AG08395 (cell line): ENCODE results near the gene LAMC1.

ENCODE experiments used
- DNase-seq: peaks from one replicate; pipeline ENCODE4 v3.0.0; 2012; ENCODE audit warnings: mixed read lengths, low spot score

The LAMC1 gene

GRCh38 chr1:183021405-183022201 is 1.6 kb upstream of the LAMC1 start:
- DNase-seq, result no peak

GRCh38 chr1:183022202-183023145 is 746 bp upstream of the LAMC1 start:
- DNase-seq, result peak; percentile 92

GRCh38 chr1:183023601-183024316 is 539 bp downstream of the LAMC1 start:
- DNase-seq, result no peak

- no peak for DNase-seq
Observed at GRCh38 chr1:183024317-183025009, 1.2 kb downstream of the LAMC1 start.

- no peak for DNase-seq
Observed at GRCh38 chr1:183025010-183025337, 1.8 kb downstream of the LAMC1 start.

GRCh38 chr1:183025782-183026774 is 2.9 kb downstream of the LAMC1 start:
- DNase-seq, result no peak

GRCh38 chr1:183027031-183027430 is 3.8 kb downstream of the LAMC1 start:
- no peak for DNase-seq

GRCh38 chr1:183027791-183028190 is 4.6 kb downstream of the LAMC1 start:
- DNase-seq, result no peak

GRCh38 chr1:183029591-183030000 is 6.4 kb downstream of the LAMC1 start:
- peak; percentile 64 for DNase-seq

- DNase-seq, result no peak
Observed at GRCh38 chr1:183030053-183030452, 6.8 kb downstream of the LAMC1 start.

GRCh38 chr1:183032122-183032921 is 9.1 kb downstream of the LAMC1 start:
- no peak for DNase-seq

- DNase-seq, result no peak
Observed at GRCh38 chr1:183033205-183033604, 10.0 kb downstream of the LAMC1 start.

GRCh38 chr1:183034682-183035081 is 11.5 kb downstream of the LAMC1 start:
- no peak for DNase-seq

- DNase-seq, result no peak
Observed at GRCh38 chr1:183038333-183038866, 15.2 kb downstream of the LAMC1 start.

- no peak for DNase-seq
Observed at GRCh38 chr1:183038913-183039312, 15.7 kb downstream of the LAMC1 start.

GRCh38 chr1:183039330-183039729 is 16.1 kb downstream of the LAMC1 start:
- no peak for DNase-seq

GRCh38 chr1:183039985-183040447 is 16.8 kb downstream of the LAMC1 start:
- peak; percentile 64 for DNase-seq

GRCh38 chr1:183040547-183040971 is 17.3 kb downstream of the LAMC1 start:
- no peak for DNase-seq

- DNase-seq, result no peak
Observed at GRCh38 chr1:183043254-183043653, 20.0 kb downstream of the LAMC1 start.
